HG02973 (cell line): ENCODE measurements around the gene HSPA1B.
"Not testable (repeated sequence)": the region's sequence is repeated elsewhere in the genome, so short reads cannot be mapped to it uniquely, and the experiment has no call there.

Source experiments
- ATAC-seq: cut with Tn5 transposase; IDR thresholded peaks from one replicate; pipeline ENCODE4 v1.9.1; 2021; ENCODE audit warnings: moderate library complexity; ENCODE audit not compliant: unreplicated experiment

Gene HSPA1B

GRCh38 chr6:31797588-31797987 lies 29.9 kb upstream of the HSPA1B start:
- ATAC-seq: no peak

GRCh38 chr6:31799781-31800180 lies 27.8 kb upstream of the HSPA1B start:
- no peak for ATAC-seq

GRCh38 chr6:31801031-31801927 lies 26.3 kb upstream of the HSPA1B start:
- not testable (repeated sequence) for ATAC-seq

GRCh38 chr6:31805939-31806469 lies 21.5 kb upstream of the HSPA1B start:
- ATAC-seq: peak; percentile 18

- ATAC-seq: peak; percentile 71
Observed at GRCh38 chr6:31806470-31807272, 20.9 kb upstream of the HSPA1B start, which contains the start of gene LSM2. TSS of gene LSM2 (minus strand) at chr6:31806966. CDS start at chr6:31806757, 209 bp downstream.

- ATAC-seq: not testable (repeated sequence)
Observed at GRCh38 chr6:31808599-31808998, 18.9 kb upstream of the HSPA1B start.

GRCh38 chr6:31811645-31812044 lies 15.9 kb upstream of the HSPA1B start:
- ATAC-seq: no peak

- ATAC-seq: no peak
Observed at GRCh38 chr6:31813465-31813849, 14.1 kb upstream of the HSPA1B start.

GRCh38 chr6:31814677-31815024 lies 12.9 kb upstream of the HSPA1B start:
- no peak for ATAC-seq

GRCh38 chr6:31815025-31815838 lies 12.3 kb upstream of the HSPA1B start, which contains the start of the genes HSPA1A and HSPA1L:
TSS of gene HSPA1A (plus strand) at chr6:31815543. CDS start at chr6:31815757, 214 bp downstream.
TSS of gene HSPA1L (minus strand) at chr6:31815283. CDS start at chr6:31811972, 3,311 bp downstream.
- no peak for ATAC-seq

GRCh38 chr6:31817133-31817928 lies 10.2 kb upstream of the HSPA1B start:
- not testable (repeated sequence) for ATAC-seq

- ATAC-seq: not testable (repeated sequence)
Observed at GRCh38 chr6:31817929-31818511, 9.5 kb upstream of the HSPA1B start.

- ATAC-seq: no peak
Observed at GRCh38 chr6:31819871-31820299, 7.7 kb upstream of the HSPA1B start.

- not testable (repeated sequence) for ATAC-seq
Observed at GRCh38 chr6:31820399-31820798, 7.1 kb upstream of the HSPA1B start.

GRCh38 chr6:31821301-31822035 lies 6.1 kb upstream of the HSPA1B start:
- ATAC-seq: no peak

GRCh38 chr6:31822036-31822821 lies 5.3 kb upstream of the HSPA1B start:
- no peak for ATAC-seq

- ATAC-seq: not testable (repeated sequence)
Observed at GRCh38 chr6:31823592-31824196, 3.8 kb upstream of the HSPA1B start.
